Measurements from ENCODE around the gene CD70. TPM values are rescaled to one million over a fixed set of nuclear protein-coding genes. Genes with fewer than 3 reads are reported as not detected.
"Not testable (repeated sequence)": the region's sequence is repeated elsewhere in the genome, so short reads cannot be mapped to it uniquely, and the experiment has no call there.

CD70 gene
- total and polyA plus RNA-seq, 11 donors = 0.23 to 0.68 (median 0.37) TPM; not detected in 8

DNA sequence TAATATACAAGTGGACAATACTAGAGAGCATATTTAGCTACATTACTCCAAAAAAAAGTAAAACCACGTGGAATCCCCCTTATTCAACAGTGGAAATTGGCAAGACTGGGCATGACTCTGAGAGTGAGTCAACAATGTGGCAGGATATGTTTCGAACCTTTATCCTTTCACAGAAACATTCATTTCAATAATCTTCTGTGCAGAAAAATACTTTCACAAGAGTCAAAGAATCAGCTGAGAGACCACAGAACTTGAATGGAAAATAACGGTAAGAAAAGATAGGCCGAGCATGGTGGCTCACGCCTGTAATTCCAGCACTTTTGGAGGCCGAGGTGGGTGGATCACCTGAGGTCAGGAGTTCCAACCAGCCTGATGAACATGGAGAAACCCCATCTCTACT, 25.1 kb upstream of the CD70 start:
- H3K27ac ChIP-seq = no peak overlapping the region
- H3K36me3 ChIP-seq = no peaks in the 10 kb centered on the region
- ATAC-seq = no peak
- 82 to 85% (median 84%) methylated on average over 6 of the region's 6 CpGs for WGBS, 4 donors
- no peak for TF ChIP-seq POLR2A (IDR thresholded peaks at IDR 0.05)
- no peak for TF ChIP-seq CTCF (IDR thresholded peaks at IDR 0.05)
- H3K4me3 ChIP-seq = no peak overlapping the region
- H3K27me3 ChIP-seq = peaks cover 0 to 61% (median 3%) of the 10 kb centered on the region in 9 donors
- peaks cover 0 to 5% (median 0%) of the 10 kb centered on the region in 12 donors for H3K4me1 ChIP-seq
- intact Hi-C loops (cut with DNase I) = no loop called here
- H3K9me3 ChIP-seq = peaks cover 0 to 22% (median 4%) of the 10 kb centered on the region in 12 donors
- no peak for DNase-seq

DNA sequence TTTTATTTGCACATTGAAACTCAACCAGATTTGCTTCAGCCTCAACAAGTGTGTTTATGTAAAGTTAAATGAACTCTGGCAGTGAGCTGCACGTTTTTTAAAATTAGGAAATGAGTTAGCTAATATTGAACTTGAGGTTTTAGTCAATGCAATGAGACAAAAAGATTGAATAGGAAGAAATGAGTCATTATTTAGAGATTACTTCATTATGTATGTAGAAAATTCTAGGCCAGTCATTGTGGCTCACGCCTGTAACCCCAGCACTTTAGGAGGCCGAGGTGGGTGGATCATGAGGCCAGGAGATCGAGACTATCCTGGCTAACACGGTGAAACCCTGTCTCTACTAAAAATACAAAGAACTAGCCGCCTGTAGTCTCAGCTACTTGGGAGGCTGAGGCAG, 22.8 kb upstream of the CD70 start:
- no peak overlapping the region for H3K27ac ChIP-seq
- peaks cover 0 to 60% (median 8%) of the 10 kb centered on the region in 9 donors for H3K27me3 ChIP-seq
- ATAC-seq = no peak
- H3K4me1 ChIP-seq = peaks cover 0 to 5% (median 0%) of the 10 kb centered on the region in 12 donors
- WGBS, 4 donors = 76 to 83% (median 79%) methylated on average over 6 of the region's 6 CpGs
- intact Hi-C loops (cut with DNase I) = no loop called here
- peaks cover 0 to 14% (median 2%) of the 10 kb centered on the region in 12 donors for H3K9me3 ChIP-seq
- no peak for DNase-seq
- no peaks in the 10 kb centered on the region for H3K36me3 ChIP-seq
- no peak overlapping the region for H3K4me3 ChIP-seq
- TF ChIP-seq CTCF (IDR thresholded peaks at IDR 0.05) = no peak
- no peak for TF ChIP-seq POLR2A (IDR thresholded peaks at IDR 0.05)

- no peak for TF ChIP-seq POLR2A (IDR thresholded peaks at IDR 0.05)
- TF ChIP-seq CTCF (IDR thresholded peaks at IDR 0.05) = no peak
- ATAC-seq = peak; percentile 41 to 87 (median 63)
These were observed 20.2 kb upstream of the CD70 start for GRCh38 chr19:6610934-6611852.

GRCh38 chr19:6608940-6609339, 18.0 kb upstream of the CD70 start:
- Histone ChIP-seq H3K27me3 (peaks cover 0 to 40% (median 13%) of the 10 kb centered on the region in 9 donors), H3K4me1 (peaks cover 0 to 10% (median 0%) of the 10 kb centered on the region in 12 donors), H3K4me3 (no peak overlapping the region), H3K27ac (no peak overlapping the region), H3K9me3 (no peaks in the 10 kb centered on the region), H3K36me3 (no peaks in the 10 kb centered on the region)
- 71 to 76% (median 72%) methylated on average over 5 of the region's 5 CpGs for WGBS, 4 donors
- intact Hi-C loops (cut with DNase I) = loop anchor here in 1 of 10 donors (5.0 kb wide), 1 partner anchor 82 kb away; no protein-coding TSS in a partner anchor
- no peak for ATAC-seq
- no peak for TF ChIP-seq POLR2A (IDR thresholded peaks at IDR 0.05)
- TF ChIP-seq CTCF (IDR thresholded peaks at IDR 0.05) = no peak
- no peak for DNase-seq

More at GRCh38 chr19:6610934-6611852, 20.2 kb upstream of the CD70 start:
- 48 to 63% (median 59%) methylated on average over 6 to 7 of the region's 7 CpGs for WGBS, 4 donors
- no peak for DNase-seq
- H3K36me3 ChIP-seq = no peaks in the 10 kb centered on the region
- peaks cover 0 to 5% (median 0%) of the 10 kb centered on the region in 12 donors for H3K4me1 ChIP-seq
- H3K9me3 ChIP-seq = no peaks in the 10 kb centered on the region
- peak overlapping the region in 1 of 12 donors; percentile 9 for H3K27ac ChIP-seq
- H3K4me3 ChIP-seq = no peak overlapping the region
- intact Hi-C loops (cut with DNase I) = no loop called here
- peaks cover 0 to 53% (median 13%) of the 10 kb centered on the region in 9 donors for H3K27me3 ChIP-seq

DNA sequence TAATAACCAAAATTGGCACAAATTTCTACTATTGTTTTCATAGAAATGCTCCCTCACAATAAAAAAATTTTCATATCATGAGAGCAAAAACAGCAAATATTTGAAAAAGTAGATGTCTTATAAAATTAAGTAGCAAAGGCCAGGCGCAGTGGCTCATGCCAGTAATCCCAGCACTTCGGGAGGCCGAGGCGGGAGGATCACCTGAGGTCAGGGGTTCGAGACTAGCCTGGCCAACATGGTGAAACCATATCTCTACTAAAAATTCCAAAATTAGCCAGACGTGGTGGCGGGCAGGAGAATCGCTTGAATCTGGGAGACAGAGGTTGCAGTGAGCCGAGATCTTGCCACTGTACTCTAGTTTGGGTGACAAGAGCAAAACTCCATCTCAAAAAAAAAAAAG, 17.2 kb upstream of the CD70 start:
- H3K4me3 ChIP-seq, DNase-seq, H3K36me3 ChIP-seq, H3K9me3 ChIP-seq, H3K27ac ChIP-seq, ATAC-seq, H3K4me1 ChIP-seq: not testable (repeated sequence)
- 81 to 86% (median 85%) methylated on average over 9 of the region's 9 CpGs for WGBS, 4 donors
- intact Hi-C loops (cut with DNase I) = loop anchor here in 1 of 10 donors (5.0 kb wide), 1 partner anchor 81 kb away; no protein-coding TSS in a partner anchor
- H3K27me3 ChIP-seq = peaks cover 0 to 35% (median 13%) of the 10 kb centered on the region in 9 donors

DNA sequence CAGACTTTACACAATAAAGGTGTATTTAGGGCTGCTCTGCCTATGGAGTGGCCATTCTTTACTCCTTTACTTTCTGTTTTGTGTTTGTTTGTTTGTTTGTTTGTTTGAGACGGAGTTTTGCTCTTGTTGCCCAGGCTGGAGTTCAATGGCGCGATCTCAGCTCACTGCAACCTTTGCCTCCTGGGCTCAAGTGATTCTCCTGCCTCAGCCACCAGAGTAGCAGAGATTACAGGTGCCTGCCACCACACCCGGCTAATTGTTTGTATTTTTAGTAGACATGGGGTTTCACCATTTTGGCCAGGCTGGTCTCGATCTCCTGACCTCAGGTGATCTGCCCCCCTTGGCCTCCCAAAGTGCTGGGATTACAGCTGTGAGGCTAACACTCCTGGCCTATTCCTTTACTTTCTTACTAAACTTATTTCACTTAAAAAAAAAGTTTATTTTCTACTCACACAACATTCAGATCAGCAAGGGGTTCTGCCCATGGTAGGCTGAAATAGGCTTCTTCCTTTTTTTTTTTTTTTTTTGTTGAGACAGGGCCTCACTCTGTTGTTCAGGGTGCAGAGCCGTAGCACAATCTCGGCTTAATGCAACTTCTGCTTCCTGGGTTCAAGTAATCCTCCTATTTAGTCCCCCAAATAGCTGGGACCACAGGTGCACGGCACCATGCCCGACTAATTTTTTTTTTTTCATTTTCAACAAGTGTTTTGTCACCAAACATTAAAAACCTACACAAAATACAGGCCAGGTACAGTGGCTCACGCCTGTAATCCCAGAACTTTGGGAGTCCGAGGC, 15.5 kb upstream of the CD70 start:
- intact Hi-C loops (cut with DNase I) = loop anchor here in 1 of 10 donors (5.0 kb wide), 1 partner anchor 79 kb away; no protein-coding TSS in a partner anchor
- not testable (repeated sequence) for H3K9me3 ChIP-seq, H3K4me1 ChIP-seq, H3K4me3 ChIP-seq, DNase-seq, H3K36me3 ChIP-seq, ATAC-seq, H3K27ac ChIP-seq
- WGBS, 4 donors = 85 to 87% (median 86%) methylated on average over 11 of the region's 11 CpGs
- H3K27me3 ChIP-seq = peaks cover 0 to 25% (median 13%) of the 10 kb centered on the region in 9 donors

Measured in heart left ventricle (tissue), 16 donors.